Stimulated activated naive CD8-positive, alpha-beta T cell treated with anti-CD3 and anti-CD28 coated beads, Interleukin-15, Interleukin-2, amounts not matched to agents 100 U/mL and 50 U/mL, for 24 hours (primary cell): ENCODE results near the gene HIBADH.

Source experiments
- ATAC-seq: fragments of 150-1000 bp; cut with Tn5 transposase; one replicate; pipeline ENCODE4 v1.10.0; 2021
- DNase-seq: peaks from one replicate; pipeline ENCODE4 v3.0.0; 2021

Gene HIBADH

DNA sequence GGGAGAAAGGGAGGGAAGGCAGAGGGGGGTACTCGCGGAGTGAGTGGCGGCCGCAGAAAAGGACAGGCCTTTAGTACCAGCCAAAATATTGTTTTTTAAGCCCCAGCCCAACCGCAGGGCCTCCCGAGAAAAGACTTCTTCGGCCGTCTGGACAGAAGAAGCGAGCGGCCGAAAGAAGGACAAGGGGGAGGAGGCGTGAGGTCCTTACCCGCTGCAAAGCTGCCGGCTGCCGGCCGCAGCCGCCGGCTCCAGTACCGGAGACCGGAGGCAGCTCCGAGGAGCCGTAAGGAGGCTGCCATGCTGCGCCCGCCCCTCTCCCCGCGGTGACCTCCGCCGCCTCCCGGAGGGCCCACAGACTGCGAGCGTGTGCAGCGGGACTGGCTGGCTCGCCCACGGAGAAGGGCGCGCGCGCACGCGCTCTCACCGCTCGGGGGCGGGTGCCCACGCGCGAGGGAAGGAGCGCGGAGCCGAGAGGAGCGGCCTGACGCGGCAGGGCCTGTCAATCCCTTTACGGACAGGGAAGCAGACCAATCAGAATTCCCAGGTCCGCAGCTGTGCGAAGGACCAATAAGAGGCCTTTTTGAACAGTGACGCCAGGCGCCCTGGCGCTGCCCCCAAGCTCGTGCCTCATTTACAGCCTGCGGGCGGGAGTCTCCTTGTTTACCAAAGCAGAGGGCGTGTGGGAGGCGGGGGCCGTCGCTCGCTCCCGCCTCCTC lies at the start of gene HIBADH:
Gene HIBADH, minus strand, starts transcription at position 394 of the 716 bp plus-strand sequence. Its CDS starts 95 bp downstream, at position 299.
- peak; percentile 100 for ATAC-seq
- DNase-seq: peak; percentile 91

DNA sequence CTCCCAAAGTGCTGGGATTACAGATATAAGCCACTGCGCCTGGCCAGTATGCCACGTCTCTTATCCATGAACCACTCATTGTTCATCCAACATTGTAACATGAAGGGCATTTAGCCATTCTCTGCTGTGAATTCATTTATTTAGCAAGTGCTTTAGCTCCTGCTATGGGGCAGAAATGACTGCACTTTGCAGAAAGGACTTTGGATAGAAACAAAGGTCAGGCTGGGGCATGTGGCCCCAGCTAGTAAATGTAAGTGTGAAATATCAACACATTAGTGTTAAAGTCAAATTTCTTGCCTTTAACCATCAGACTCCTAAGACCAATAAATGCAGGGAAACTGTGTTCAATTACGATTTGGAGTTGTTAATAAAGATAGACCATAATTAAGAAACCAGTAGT lies 49.5 kb upstream of the HIBADH start:
- DNase-seq (no peak), ATAC-seq (no peak)

DNA sequence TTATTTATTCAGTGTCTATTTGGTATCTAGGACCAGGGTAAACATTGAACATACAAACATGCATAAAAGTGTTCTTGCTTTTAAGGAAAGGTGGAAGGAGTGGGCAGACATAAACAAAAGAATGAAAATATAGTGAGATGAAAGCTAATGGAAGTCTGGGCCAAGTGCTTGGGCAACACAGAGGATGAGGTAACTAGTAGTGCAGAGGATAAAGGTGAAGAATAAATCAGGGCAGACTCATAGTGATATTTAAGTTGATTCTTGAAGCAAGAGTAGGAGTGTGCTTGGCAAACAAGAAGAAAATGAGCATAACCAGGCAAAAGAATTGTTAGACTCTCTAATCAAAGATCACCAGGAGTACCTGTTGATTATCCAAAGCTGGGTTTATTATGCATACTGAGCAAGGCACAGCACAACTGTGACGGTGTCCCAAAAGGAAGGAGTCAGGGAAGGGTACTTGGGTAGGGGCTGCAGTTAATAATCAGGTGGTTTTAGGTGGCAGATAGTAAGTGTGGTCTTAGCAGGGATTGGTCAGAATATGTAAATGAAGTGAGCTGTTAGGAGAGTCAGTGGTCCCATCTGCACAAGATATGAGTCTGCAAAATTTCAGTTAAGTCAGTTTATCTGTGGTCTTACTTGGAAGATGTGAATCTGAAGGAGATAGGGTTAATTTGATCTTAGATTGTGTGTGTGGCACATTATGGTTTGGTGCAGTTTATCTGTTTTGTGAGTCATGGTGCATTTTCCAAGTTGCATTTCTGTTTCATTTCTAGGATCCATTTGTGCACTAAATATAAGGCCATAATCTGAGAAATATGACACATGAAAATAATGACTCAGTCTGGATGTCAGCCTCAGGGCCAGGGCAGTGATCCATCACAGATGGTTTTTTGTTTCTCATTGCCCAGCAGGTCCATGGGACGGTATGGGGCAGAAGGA lies 46.7 kb upstream of the HIBADH start:
- ATAC-seq (peak; percentile 52), DNase-seq (no peak)

DNA sequence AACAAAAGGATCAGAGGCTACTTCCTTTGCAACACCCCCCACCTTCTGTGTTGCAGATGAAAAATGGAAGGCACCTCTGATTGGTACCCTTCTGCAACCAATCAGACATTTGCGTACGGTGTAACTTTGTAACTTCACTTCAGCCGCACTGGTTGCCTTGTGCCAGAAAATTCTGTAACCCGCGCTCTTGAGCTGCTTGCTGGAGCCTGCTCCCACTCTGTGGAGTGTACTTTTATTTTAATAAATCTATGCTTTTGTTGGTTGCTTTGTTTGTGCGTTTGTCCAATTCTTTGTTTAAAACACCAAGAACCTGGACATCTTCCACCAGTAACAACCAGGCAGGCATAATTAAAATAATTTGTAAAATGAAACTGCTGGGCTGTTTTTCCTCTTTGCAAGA lies 45.8 kb upstream of the HIBADH start:
- no peak for ATAC-seq

DNA sequence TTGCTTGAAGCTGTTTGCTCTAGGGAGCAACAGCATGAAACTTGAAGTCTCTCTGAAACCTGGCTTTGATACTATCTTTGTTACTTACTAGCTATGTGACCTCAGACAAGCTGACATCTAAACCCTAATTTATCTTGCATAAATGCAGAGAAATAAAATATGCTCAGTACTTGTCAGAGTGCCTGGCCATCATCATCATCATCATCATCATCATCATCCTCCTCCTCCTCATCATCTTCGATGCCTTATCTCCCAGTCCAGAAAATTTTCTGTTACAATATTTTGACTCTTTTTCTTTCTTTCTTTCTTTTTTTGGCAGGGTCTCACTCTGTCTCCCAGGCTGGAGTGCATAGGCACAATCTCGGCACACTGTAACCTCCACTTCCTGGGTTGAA lies 42.5 kb upstream of the HIBADH start:
- ATAC-seq (no peak), DNase-seq (no peak)

More for the DNA sequence above, 45.8 kb upstream of the HIBADH start:
- DNase-seq: no peak

DNA sequence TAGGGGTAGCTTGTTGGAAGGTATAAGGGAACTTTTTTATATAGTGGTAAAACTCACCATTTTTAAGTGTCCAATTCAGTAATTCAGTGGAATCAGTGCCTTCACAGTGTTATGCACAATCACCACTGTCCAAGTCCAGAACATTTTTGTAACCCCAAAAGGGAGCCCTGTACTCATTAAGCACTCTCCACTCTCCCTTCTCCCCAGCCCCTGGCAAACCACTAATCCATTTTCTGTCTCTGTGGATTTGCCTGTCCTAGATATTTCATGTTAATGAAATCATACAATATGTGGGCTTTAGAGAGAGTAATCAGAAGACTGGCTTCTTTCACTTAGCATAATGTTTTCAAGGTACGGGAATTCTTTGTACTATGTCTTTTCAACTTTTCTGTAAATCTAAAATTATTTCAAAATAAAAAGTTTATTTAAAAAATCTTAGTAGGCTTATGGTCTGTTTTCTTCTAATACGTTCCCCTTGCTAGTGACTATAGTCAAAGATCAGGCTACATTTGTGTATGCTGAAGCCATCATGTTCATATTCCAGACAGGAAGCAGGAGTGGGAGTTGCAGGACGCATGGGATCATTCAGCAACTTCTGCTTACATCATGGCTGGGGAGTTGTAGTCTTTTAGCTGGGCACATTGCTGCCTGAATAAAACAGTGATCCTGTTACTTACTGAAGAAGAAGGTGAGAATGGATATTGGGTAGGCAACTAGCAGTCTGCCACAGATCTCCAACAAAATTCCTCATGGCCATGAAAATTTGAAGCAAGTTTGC lies 41.9 kb upstream of the HIBADH start:
- DNase-seq (no peak), ATAC-seq (no peak)

DNA sequence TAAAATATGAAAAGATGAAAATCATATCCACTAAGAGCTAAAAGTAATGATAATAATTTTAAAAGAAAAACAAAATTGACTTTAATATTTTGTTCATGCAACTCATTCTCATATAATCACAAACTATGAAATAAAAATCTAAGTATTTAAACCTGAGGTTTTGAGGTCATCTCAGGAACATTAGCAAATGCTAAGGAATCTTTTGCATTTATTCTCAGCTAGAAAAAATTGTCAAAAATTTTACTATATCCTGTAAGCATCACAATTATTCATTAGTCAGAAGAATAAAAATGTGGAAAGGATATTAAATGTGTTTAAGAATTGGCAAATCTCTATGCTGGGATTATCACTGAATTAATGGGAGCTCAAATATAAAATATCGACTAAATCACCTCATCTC lies 40.5 kb upstream of the HIBADH start:
- ATAC-seq: no peak
- DNase-seq: no peak

DNA sequence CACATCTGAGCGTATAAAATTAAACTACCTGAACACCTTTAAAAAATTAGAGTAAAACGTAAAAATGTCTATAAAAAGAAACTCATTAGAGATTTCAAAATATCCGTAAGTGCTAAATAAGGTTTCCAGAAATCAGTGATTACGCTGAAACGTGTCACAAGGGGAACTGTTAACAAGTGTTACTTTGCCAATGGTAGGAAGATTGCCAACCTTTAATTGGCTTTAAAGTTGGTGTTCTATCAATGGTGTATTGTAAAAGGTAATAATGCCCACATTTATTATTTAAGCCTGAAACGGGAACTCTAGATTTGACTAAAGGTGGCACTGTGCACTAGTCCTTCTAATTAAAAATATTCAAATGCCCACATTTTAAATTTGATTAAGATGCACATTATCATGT lies 37.8 kb upstream of the HIBADH start:
- DNase-seq: no peak
- ATAC-seq: no peak

DNA sequence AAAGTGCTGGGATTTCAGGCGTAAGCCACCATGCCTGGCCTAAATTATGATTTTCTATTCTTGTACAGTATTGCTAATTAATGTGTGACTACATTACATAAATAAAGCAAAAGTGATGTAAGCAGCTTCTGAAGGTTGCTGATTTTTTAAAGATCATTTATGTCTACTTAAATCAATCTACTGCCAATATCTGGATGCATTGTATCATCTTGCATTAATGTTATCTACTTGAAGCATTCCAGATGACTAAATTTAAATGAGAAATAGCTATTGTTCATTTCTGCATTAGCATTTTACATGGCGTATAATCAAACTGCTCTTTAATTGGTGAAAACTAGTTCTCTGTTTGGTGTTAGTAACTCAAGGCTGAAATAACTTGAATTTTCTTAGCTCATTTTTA lies 37.1 kb upstream of the HIBADH start:
- ATAC-seq (no peak), DNase-seq (no peak)

DNA sequence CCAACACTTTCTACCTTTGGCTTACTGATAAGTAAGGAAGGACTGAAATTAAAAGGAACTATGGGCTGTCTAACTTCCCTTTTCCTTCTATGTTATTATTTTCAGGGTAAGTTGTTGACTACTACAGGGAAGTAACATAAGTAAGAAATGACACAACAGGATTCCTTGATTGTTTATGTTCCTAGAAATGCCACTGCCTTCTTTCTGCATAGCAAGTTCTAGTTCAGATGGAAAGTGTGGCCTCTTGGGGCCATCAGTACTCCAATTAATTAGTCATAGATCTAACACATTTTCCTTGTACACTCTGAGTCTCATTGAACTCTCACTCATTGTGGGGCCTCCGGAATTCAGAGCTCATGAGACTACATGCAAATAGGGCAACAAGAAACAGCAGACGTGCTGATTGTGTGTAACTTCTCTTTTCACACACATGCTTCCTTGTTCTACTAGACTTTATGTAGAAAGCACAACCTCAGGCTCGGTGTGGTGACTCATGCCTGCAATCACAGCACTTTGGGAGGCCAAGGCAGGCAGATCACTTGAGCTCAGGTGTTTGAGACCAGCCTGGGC lies 35.3 kb upstream of the HIBADH start:
- ATAC-seq: peak; percentile 40
- DNase-seq: peak; percentile 9

DNA sequence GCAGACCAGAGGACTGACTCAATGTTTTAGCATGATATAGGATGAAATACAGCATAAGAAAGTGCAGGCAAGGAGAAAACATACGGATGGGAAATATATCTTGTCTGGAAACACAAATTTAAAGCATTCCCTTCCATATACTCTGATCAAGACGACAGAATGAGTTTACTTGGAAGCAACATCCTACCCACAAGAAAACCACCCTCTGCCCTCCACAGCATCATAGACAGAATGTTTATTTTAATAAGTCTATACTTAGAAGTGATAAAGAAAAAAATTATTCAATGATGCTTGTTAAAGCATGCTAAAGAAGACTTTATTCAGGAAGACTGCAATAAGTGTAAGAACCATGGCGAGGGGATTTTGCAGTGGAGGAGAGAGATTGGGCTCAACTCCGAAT lies 32.4 kb upstream of the HIBADH start:
- ATAC-seq (no peak), DNase-seq (no peak)

DNA sequence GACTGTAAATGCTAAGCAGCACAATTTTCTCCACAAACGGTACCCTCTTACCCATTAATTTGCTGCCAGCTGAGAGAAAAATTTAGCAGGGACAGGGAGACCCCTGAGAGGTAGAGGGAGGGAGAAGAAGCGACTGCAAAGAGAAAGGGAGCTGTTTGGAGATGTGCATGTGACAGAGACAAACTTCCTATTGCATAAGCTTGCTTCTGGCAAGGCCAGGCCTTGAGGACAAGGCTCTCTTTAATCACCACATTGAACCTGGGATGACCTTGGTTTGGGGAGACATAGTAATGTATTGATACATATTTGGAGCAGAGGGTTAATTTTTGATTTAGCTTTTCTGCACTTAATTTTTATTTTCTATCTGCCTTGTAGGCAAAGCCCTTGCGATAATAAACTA lies 31.1 kb upstream of the HIBADH start:
- ATAC-seq: no peak
- no peak for DNase-seq

DNA sequence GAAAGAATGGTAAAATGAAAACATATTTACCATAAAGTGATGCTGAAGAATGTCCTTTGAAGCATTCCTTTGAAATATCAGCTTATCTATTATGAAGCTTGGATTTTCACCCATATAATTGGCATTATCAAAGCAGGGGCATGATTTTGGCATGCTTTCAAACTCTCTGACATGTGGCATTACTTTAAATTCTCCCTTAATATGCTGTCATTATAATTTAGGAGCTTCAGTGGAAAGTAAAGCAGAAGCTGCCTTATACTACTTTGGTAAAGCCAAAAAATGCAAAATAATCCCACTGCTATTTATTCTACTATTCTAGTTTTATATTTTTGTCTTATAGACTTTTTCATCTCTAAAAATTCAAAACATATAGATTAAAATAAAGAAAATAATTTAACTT lies 28.0 kb upstream of the HIBADH start:
- no peak for ATAC-seq
- DNase-seq: no peak

DNA sequence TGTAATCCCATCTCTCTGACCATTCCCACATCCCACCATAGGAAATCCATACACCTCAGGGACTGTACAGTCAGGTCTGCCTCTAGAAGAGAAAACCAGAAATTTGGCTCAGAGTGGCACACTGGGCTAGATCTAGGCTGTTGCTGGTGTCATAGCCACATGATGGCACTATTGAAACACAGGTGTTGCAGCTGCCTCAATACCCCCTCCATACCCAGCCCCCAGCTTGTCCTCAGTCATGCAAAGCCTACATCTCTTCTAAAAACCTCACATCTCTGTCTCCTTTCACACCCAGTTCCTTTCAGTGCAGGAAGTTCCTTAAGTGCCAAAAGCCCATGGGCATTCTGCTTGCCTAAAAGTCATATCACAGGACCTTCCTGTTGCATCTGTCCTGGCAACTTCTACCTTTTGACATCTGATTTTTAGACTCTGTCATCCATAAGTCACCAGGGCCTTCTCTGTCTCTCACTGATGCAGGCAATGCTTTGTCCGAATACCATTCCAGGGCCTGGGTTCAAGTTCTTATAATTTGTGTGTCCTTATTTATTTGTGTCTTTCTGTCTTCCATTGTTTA lies 27.0 kb upstream of the HIBADH start:
- peak; percentile 49 for ATAC-seq
- DNase-seq: peak; percentile 5

DNA sequence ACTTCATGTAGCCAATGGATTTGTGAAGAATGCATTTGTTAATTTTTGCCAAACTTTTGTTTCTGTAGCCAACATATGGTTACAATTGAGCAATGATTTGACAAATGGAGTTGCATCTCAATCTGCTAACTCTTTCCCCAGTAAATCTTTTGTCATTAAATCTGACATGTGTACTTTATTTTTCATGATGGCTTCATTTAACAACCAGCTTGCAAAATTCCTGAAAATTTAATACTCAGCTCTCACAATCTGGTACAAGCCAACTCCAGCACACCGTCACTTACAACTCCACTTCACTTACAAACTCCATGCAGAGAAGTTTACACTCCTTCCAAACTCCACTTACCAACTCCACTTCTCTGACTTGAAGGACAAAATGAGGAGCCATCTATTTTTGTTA lies 26.5 kb upstream of the HIBADH start:
- DNase-seq: no peak
- no peak for ATAC-seq

DNA sequence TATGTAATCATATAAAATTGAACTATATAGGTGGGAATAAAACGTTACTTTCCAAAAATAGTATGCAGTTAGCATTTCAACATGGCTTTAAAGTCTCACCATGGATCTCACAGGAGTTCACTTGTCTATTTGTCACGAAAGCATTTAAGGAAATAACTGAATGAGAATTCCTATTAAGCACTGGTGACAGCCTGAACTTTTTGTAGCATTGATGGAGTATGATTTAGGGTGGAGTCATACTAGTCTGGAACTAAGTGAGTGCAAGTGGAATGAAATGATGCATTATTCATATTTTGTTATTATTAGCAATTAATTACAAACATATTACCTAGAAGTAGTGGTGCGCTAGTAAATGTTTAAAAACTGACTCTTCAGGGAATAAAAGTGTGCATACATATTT lies 26.0 kb upstream of the HIBADH start:
- DNase-seq (no peak), ATAC-seq (no peak)

DNA sequence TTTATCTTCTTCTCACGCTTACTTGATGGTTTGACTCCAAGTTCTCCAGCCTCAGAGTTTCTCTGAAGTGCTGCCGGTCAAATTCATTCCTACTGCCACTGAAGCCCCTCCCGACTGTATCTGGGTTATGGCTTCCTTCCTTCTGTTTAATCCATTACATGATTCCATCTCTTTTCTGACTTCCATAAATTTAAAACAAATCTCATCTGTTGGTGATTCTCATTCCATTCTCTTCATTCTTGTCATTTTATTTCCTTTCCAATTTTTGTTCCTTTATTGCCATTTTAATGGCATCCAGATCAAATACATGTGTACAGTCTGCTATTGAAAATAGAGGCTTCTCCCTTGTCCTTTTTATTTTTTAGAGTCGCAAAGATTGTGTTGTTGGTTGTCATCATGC lies 25.4 kb upstream of the HIBADH start:
- ATAC-seq (no peak), DNase-seq (no peak)

DNA sequence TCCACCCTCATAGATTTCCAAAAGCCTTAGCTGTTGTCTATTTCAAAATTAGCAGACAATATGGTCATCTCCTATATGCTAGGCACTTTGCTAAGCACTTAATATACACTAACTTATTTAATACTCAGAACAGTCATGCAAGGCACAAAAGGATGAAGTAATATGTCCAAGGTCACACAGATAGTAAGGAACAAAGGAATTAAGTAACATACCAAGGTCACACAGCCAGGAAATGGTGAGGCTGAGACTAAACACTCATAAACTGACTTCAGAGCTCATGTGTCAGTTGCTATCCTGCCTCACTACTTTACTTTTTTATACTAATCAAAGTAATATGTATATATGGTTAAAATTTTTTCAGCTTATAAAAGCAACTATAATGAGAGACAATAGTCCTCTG lies 23.6 kb upstream of the HIBADH start:
- ATAC-seq (no peak), DNase-seq (no peak)

DNA sequence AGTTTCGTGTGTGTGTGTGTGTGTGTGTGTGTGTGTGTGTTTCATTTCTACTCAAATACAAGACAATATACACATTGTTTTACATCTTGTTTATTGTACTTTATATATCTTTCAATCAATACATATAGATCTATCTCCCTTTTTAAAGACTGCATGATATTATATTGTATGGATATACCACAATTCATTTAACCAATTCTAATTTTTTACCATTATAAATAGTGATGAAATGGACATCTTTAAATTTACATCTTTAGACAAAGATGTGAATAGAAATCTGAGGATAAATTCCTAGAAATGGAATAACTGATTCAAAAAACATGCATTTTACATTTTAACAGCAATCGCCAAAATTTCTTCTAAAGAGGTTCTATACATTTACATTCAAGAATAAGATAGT lies 23.2 kb upstream of the HIBADH start:
- DNase-seq: no peak
- no peak for ATAC-seq

DNA sequence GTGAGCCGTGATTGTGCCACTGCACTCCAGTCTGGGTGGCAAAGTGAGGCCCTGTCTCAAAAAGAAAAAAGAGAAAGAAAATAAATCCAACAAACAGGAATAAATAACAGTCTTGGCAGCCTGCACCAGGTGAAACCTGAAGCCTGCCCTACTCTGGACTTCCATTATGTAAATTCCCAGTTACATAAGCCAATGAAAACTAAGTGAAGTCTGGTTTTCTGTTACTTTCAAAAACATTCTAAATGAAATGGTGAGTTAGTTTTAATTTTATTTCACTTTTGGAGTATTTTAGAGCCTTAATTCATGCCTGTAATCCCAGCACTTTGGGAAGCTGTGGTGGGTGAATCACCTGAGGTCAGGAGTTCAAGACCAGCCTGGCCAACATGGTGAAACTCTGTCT lies 22.5 kb upstream of the HIBADH start:
- ATAC-seq (no peak), DNase-seq (no peak)

DNA sequence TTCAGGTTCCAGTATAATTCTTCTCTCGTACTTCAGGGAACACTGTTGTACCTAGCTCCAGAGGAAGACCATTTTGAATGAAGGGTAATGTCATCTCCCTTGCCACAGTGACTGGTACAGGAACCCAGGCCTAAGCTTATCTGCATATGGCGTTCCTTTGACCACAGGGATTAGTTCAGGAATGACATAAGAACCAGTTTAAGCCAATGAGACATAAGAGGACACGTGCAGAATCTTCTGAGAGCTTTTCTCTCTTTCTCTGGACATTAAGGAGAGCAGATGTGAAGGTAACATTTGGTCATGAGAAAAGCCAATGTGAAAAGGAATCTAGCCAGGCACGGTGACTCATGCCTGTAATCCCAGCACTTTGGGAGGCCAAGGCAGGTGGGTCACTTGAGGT lies 21.8 kb upstream of the HIBADH start:
- DNase-seq (no peak), ATAC-seq (no peak)

DNA sequence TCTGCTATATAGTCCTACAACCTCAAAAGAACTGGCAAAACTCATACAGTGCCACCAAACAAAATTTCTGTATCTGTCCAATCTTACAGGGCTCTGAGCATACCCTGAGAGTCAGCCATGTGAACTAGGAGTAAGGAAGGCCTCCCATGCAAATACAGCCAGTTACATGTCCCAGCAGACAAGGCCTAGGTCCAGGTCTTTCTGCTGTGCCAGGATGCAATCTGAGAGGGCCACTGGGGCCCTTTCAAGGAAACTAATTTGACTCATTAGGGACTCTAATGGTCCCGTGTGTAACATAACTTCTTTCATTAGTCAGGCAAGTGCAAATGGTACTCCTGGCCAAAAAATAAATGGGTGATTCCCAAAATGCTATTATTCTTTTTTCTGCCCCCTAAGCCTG lies 17.9 kb upstream of the HIBADH start:
- DNase-seq (no peak), ATAC-seq (no peak)
